Stomach (tissue), 4 donors: ENCODE measurements around the gene PTAR1.

Experiments
- EP300 ChIP-seq: sonication (generic); formaldehyde crosslinking; IDR thresholded peaks from one replicate; pipeline ENCODE4 v1.6.1; 2017; ENCODE audit warnings: antibody characterized with exemption
- POLR2A ChIP-seq, 4 donors: fragments of 450-650 bp; IDR thresholded peaks; one replicate each; pipeline ENCODE4 v1.6.1; 2016; ENCODE audit warnings: antibody characterized with exemption in 4 of 4, control low read depth in 2 of 4, mild to moderate bottlenecking in 1 of 4, moderate library complexity in 1 of 4
- POLR2AphosphoS5 ChIP-seq, 3 donors: sonication (generic); formaldehyde crosslinking; IDR thresholded peaks; one replicate each; pipeline ENCODE4 v1.6.1; 2016; ENCODE audit warnings: antibody characterized with exemption in 3 of 3
- TF ChIP-seq, protein P1 (sequence below), 7 experiments: fragments of 450-650 bp in 4 of 7; fragments of 200-600 bp in 3 of 7; sonication (generic) in 3 of 7; IDR thresholded peaks; one replicate each; pipeline ENCODE4 v1.5.1; 2016 to 2019; ENCODE audit warnings: antibody characterized with exemption in 7 of 7, control low read depth in 2 of 7, mild to moderate bottlenecking in 1 of 7

DNA sequence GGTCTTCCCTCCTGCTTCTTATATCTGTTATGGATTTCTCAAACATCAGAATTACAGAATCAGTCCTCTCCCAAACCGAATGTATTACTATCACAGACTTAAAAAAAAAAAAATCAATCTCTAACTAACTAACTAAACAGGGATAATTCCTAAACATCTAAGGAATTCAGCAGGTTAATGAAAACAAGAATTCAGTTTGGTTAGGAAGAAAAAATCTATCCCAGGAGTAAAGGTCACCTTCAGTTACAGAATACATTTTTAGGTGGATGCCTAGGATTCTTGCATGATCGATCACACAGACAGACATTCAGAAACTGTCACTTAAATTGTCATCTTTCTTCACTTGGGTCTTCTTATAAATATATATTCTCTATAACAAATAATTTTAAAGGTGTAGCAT, 11.5 kb downstream of the PTAR1 start:
- TF ChIP-seq, protein P1, sequence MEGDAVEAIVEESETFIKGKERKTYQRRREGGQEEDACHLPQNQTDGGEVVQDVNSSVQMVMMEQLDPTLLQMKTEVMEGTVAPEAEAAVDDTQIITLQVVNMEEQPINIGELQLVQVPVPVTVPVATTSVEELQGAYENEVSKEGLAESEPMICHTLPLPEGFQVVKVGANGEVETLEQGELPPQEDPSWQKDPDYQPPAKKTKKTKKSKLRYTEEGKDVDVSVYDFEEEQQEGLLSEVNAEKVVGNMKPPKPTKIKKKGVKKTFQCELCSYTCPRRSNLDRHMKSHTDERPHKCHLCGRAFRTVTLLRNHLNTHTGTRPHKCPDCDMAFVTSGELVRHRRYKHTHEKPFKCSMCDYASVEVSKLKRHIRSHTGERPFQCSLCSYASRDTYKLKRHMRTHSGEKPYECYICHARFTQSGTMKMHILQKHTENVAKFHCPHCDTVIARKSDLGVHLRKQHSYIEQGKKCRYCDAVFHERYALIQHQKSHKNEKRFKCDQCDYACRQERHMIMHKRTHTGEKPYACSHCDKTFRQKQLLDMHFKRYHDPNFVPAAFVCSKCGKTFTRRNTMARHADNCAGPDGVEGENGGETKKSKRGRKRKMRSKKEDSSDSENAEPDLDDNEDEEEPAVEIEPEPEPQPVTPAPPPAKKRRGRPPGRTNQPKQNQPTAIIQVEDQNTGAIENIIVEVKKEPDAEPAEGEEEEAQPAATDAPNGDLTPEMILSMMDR (IDR thresholded peaks at IDR 0.05), result no peak
- TF ChIP-seq POLR2AphosphoS5 (IDR thresholded peaks at IDR 0.05) (no peak), POLR2A (IDR thresholded peaks at IDR 0.05) (no peak), EP300 (no peak)
